Measurements from ENCODE around the gene SGIP1.
"Not testable (repeated sequence)": the region's sequence is repeated elsewhere in the genome, so short reads cannot be mapped to it uniquely, and the experiment has no call there.

Gene SGIP1

DNA sequence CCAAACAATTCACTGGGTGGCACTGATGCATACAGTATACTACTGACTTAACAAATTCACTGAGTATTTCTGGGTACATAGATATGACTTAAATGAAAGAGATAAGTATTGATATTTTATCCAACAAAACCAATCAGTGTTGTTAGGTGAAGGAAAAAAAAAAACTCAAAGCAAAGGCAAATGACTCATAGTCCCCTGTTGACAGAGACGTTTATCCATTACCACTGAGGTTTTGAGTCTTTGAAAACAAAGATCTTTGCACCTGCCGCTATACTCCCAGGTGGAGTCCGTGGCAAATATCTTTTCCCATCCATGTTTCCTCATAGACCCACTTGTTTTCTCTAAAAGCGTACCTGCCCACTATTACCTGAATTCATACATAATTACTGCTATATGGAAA lies 236.7 kb downstream of the SGIP1 start:
- no peak for DNase-seq (ENCODE audit: low read depth)

DNA sequence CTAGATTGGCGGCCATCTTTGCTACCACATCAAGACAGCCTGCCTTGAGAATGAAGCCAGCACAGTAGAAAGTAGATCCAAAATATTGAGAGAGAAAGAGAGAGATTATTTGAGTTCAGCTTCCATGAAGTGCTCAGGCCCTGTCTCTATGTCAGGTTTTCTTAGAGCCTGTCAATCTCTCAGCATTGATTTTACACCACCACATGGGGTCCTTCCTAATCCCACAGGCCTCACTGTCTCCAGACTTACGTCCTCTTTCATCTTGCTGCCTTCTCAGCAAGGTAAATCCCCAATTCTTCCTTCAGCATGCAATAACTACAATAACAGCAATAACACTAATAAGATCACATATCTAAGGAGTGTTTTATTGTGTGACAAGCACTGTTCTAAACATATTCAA lies 239.3 kb downstream of the SGIP1 start:
- DNase-seq (ENCODE audit: low read depth), result no peak

DNA sequence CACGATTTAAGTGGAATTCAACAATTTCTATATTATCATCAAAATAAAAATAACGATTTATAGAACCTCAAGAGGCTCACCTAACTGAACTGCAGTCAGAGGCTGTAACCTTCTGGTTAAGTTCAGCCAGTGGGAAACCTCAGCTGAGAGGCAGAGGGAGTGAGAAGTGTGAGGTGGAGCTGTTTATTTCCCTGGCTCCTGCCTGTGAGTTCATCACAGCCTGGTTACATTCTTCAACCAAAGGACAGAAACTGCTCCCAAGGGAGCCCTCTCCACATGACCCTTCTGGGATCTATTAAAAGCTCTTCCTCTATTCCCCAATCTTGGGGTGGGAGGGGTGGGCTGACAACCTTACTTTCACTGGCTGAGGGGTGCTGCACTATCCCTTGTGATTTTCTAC lies 240.5 kb downstream of the SGIP1 start:
- DNase-seq (ENCODE audit: low read depth), result no peak

DNA sequence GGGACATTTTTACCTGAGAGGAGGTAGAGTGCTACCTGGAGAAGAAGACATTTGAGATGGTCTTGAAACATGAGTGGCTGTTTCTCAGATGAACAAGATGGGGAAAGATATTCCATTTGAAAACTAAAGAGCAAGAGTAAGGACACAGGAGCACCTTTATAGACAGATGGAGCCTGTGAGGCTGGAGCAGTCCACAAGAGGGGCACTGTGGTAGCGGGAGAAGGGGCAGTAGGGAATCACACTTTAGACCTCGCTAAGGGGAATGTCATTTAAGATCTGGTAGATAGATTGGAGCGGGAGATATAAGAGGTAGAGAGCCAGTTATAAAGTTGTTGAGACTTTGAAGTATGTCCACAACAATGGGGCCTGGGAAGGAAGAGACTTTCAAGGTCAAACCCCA lies 241.7 kb downstream of the SGIP1 start:
- no peak for DNase-seq (ENCODE audit: low read depth)

DNA sequence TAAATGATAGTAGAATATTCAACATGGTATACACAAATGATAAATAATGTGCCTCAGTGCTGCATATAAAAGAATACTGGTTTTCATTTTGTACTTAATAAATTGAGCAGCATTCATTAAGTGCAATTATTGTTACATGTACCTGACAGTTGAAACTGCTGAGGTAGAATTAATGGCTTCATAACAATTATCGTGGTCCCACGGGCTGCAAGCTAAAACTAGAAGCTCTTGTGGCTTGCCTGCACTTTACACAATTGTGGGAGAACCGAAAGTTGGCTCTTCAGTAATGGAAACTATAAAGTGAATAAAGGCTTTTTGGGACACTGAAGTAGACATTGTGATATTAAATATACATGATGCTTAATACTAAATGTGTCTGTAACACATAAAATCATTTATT lies 243.9 kb downstream of the SGIP1 start:
- DNase-seq (ENCODE audit: low read depth), result no peak

DNA sequence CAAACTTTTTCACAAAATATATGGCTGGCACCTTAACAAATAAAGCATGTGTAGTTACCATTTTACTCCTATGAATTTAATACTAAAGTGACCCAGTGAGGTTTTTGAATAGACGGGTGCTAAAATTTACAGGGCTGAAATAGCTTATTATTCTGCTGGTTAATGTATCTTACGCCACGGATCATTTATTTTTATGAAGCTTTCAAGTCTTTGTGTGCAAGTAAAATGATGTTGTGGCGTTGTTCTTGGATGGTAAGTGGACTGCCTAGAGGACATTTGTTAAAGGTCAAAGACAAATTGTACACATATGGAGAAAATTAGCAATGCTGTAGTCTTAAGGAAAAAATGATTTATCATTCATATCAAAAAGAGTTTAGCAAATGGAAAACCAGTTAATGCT lies 244.3 kb downstream of the SGIP1 start:
- DNase-seq (ENCODE audit: low read depth), result no peak

DNA sequence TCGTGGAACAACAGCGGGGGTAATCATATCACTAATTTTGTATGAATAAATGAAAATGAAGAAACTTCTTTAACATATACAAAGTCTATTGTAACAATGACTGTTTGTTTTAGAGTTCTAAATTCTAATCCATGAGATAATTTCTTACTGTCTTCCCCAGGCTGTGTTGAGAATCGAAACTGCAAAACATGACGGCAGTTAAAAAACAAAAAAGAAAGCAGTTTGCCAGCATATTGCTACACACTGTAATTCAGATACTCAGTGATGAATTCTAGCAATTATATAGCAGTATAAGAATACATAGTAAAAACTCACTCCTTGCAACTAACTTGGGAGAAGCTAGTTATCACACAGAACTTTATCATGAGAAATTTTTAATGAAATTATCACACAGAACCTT lies 245.0 kb downstream of the SGIP1 start:
- no peak for DNase-seq (ENCODE audit: low read depth)

DNA sequence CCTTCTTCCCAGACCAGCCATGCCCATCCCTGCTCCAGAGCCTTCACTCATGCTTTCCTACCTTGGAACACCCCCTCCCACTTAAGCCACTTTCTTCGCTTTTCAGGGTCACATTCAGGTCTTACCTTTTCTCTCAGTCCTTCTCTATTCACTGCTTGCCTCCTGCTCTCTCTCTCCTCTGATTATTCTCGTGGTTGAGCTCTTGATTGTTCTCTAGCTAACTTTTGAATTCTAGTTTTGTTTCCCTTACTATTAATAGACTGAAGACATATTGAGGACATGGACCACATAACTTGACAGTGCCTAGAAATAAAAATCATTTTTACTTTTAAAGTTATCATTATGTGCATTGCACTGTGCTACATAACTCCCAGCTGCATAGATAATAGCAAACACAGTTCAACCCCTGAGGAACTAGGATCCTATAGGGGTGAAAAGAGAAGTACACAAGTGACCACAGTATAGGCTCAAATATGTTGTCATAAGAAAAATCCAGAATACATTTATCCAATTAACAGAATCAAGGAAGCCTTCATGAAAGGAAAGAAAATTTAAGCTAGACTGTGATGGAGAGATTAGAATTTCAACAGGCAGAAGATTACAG lies 245.6 kb downstream of the SGIP1 start:
- no peak for DNase-seq (ENCODE audit: low read depth)

DNA sequence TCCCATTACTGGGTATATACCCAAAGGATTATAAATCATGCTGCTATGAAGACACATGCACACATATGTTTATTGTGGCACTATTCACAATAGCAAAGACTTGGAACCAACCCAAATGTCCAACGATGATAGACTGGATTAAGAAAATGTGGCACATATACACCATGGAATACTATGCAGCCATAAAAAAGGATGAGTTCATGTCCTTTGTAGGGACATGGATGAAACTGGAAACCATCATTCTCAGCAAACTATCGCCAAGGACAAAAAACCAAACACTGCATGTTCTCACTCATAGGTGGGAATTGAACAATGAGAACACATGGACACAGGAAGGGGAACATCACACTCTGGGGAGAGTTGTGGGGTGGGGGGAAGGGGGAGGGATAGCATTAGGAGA lies 251.8 kb downstream of the SGIP1 start:
- DNase-seq (ENCODE audit: low read depth), result not testable (repeated sequence)

DNA sequence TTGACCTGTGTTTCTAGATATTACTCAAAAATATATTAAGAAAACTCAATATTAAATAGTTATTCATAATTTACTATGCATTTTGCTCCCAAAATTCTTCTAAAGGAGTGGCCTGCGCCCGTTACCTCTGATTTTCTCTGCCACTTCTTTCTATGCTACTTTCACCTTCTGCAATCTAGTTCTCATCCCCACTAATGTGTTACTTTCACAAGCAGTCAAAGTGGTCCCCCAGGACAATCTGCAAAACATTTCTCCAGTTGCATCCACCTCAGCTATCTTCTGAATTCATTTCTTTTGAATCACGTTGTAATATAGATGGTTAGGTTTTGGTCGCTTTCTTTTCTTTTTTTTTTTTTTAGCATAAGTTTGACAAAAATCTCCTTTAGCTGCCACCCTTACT lies 253.7 kb downstream of the SGIP1 start:
- no peak for DNase-seq (ENCODE audit: low read depth)

DNA sequence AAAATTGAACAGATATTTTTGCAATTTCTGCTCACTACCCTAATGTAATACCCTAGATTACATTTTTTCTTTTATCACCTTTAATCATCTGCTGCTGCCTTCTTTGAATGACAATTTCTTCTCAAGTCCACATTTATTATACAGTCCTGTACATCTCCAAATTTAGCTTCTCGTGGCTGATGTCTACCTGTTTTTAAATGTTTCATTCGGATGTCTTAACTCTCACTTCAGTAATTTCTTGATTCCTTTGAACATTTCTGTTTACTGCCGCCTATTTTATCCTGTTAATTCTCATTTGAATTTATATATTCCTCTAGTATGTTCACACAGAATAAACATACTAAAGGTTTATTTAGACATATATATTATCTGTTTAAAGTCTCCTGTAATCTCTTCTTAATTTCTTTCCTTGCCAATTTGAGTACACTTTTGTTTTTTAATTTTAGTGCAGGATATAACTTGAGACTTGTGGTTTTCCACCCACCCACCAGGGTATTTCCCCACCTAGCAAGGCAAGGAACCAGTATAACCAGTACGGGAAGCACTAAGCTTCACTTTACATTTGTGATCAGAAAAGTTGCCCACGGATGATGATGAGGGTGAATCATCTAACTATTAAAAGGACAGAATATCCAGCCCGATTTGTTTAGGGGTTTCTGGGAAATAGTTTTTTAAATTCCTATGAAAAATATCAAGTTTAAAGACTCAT lies 254.4 kb downstream of the SGIP1 start:
- DNase-seq (ENCODE audit: low read depth), result no peak

DNA sequence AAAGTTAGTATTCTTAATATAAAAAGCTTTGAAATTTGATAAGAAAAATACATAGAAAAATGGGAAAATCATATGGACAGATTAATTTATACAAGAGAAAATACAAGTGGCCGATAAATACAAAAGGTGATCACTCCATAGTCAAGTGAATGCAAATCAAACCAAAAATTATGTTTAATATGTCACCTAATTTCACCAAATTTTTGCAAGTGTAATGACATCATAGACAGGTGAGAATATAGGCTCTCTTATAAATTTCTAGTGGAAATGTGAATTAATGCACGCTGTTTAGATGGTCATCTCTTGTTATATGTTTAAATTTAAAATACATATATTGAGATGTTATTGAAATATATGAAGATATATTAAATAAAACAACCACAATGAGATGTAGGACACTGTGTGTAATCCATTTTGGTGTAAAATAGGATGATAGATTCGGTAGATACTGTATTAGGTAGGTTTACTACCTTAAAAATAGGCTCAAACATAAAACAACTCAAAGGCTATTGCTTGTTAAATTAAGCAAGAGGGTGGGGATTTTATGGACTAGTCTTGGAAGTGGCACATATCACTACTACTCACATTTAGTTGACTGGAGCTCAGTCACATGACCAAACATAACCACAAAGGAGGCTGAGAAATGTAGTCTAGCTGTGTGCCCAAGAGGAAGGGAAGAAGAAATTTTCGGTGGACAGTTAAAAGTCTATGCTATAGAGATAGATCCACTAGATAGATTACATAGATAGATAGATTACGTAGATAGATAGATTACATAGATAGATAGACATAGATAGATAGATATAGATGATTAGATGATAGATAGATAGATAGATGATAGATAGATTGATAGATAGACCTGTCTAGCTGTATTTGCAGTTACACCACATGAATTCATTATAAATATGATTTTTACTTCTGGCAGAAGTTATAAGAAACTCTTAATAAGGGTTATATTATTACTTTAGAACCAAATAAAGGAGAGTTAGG lies 258.0 kb downstream of the SGIP1 start:
- DNase-seq (ENCODE audit: low read depth), result no peak

DNA sequence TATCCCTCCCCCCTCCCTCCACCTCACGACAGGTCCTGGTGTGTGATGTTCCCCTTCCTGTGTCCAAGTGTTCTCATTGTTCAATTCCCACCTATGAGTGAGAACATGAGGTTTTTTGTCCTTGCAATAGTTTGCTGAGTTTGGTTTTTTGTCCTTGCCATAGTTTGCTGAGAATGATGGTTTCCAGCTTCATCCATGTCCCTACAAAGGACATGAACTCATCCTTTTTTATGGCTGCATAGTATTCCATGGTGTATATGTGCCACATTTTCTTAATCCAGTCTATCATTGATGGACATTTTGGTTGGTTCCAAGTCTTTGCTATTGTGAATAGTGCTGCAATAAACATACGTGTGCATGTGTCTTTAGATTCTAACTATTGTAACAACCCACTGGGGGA lies 261.9 kb downstream of the SGIP1 start:
- not testable (repeated sequence) for DNase-seq (ENCODE audit: low read depth)
